Mesothelial cell of epicardium (in vitro differentiated cells): ENCODE results near the gene GLI2. TPM values are rescaled to one million over a fixed set of nuclear protein-coding genes. Genes with fewer than 3 reads are reported as not detected.

Experiments
- DNase-seq, 2 experiments: peaks; one replicate each; pipeline ENCODE4 v3.0.0; 2021; ENCODE audit warnings: low spot score in 2 of 2; ENCODE audit not compliant: unreplicated experiment in 2 of 2
- H3K27ac Mint-ChIP-seq: 2 replicates; pipeline ENCODE4 v1.8.0; 2021; ENCODE audit warnings: mixed read lengths
- H3K27me3 Mint-ChIP-seq: 2 replicates; pipeline ENCODE4 v1.8.0; 2021; ENCODE audit warnings: low read depth, mixed read lengths
- H3K36me3 Mint-ChIP-seq: 2 replicates; pipeline ENCODE4 v1.8.0; 2021; ENCODE audit warnings: mixed read lengths
- H3K4me1 Mint-ChIP-seq: 2 replicates; pipeline ENCODE4 v1.8.0; 2021; ENCODE audit warnings: mixed read lengths
- H3K4me3 Mint-ChIP-seq: 2 replicates; pipeline ENCODE4 v1.8.0; 2021; ENCODE audit warnings: mild to moderate bottlenecking, moderate library complexity, mixed read lengths
- H3K9me3 Mint-ChIP-seq: 2 replicates; pipeline ENCODE4 v1.8.0; 2021; ENCODE audit warnings: mixed read lengths
- CTCF ChIP-seq: fragments of 200-600 bp; sonication (generic); IDR thresholded peaks from one replicate; pipeline ENCODE4 v1.5.0; 2021; ENCODE audit warnings: antibody characterized with exemption; ENCODE audit not compliant: unreplicated experiment
- total RNA-seq: library from RNA; stranded (reverse); gene quantifications from 3 replicates; pipeline ENCODE4 v1.2.1, GENCODE V29; 2021

The GLI2 gene
- total RNA-seq, 1 donor from 2014 or later: 67.0 TPM

GRCh38 chr2:120769076-120769786 lies 33.6 kb downstream of the GLI2 start:
- Mint-ChIP-seq H3K4me1 (peaks cover 82% of the 10 kb centered on the region), H3K4me3 (no peak overlapping the region), H3K9me3 (no peaks in the 10 kb centered on the region), H3K36me3 (no peaks in the 10 kb centered on the region), H3K27me3 (no peaks in the 10 kb centered on the region), H3K27ac (no peak overlapping the region)
- no peak for TF ChIP-seq CTCF
- no peak for DNase-seq

DNA sequence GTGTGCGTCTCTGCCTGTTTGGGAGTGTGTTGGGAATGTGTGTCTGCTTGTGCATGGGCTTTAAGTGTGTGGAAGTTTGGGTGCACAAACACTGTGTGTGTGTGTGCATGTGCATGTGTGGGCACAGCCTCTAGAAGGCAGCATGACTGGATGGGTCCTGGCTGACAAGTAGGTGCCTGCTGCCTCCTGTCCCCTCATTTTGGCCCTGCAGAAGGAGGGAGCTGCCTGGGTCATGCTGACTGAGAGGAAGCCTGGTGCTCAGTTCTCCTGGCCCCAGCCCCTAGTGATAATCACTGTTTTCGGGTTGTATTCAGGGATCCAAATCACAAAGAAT lies 34.1 kb downstream of the GLI2 start:
- no peak for TF ChIP-seq CTCF
- no peaks in the 10 kb centered on the region for H3K36me3 Mint-ChIP-seq
- DNase-seq: no peak
- H3K27ac Mint-ChIP-seq: no peak overlapping the region
- no peak overlapping the region for H3K4me3 Mint-ChIP-seq
- H3K27me3 Mint-ChIP-seq: no peaks in the 10 kb centered on the region
- peaks cover 78% of the 10 kb centered on the region for H3K4me1 Mint-ChIP-seq
- H3K9me3 Mint-ChIP-seq: no peaks in the 10 kb centered on the region

- peaks cover 74% of the 10 kb centered on the region for H3K4me1 Mint-ChIP-seq
- no peak for TF ChIP-seq CTCF
- no peak for DNase-seq
- H3K27me3 Mint-ChIP-seq: no peaks in the 10 kb centered on the region
- H3K36me3 Mint-ChIP-seq: no peaks in the 10 kb centered on the region
- no peak overlapping the region for H3K4me3 Mint-ChIP-seq
- peak overlapping the region; percentile 40 for H3K27ac Mint-ChIP-seq
- H3K9me3 Mint-ChIP-seq: no peaks in the 10 kb centered on the region
Observed at GRCh38 chr2:120770176-120770575, 34.5 kb downstream of the GLI2 start.

- peaks cover 69% of the 10 kb centered on the region for H3K4me1 Mint-ChIP-seq
- H3K36me3 Mint-ChIP-seq: no peaks in the 10 kb centered on the region
- no peak for TF ChIP-seq CTCF
- H3K27me3 Mint-ChIP-seq: no peaks in the 10 kb centered on the region
- no peaks in the 10 kb centered on the region for H3K9me3 Mint-ChIP-seq
- peak overlapping the region; percentile 92 for H3K27ac Mint-ChIP-seq
- no peak for DNase-seq
- H3K4me3 Mint-ChIP-seq: no peak overlapping the region
Observed at GRCh38 chr2:120770641-120771040, 35.0 kb downstream of the GLI2 start.

DNA sequence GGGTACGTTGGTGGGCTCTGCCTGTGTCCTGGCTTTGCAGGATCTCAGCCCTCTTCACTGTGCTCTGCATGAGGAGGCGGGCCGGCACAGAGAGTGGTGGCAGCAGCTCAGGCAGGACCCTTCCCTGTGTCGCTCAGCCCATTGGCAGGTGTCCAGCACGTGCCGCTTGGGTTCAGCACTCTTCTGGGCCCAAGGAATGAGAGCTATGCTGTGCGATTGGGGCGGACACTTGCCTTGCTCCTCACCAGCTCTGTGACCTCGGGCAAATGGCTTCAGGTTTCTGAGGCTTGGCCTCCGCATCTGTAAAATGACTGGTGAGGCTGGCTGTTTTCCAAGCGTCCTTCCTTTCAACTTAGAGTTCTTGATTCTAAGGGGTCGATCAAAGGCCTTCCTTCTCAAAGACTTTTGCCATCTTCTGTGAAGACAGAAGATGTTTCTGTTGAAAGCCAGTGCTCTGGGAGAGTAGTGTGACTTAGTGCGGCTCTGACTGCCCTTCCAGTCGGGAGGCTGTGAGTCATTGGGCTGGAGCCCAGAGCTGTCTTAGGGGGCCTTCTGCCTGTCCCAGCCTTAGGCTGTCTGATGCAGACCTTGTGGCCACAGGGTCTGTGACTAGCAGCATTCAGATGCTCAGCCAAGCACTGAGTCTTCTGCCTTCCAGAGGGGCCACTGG lies 35.6 kb downstream of the GLI2 start:
- no peak for DNase-seq
- peaks cover 65% of the 10 kb centered on the region for H3K4me1 Mint-ChIP-seq
- H3K27ac Mint-ChIP-seq: peak overlapping the region; percentile 92

More for the DNA sequence above, 35.6 kb downstream of the GLI2 start:
- no peak for TF ChIP-seq CTCF
- Mint-ChIP-seq H3K9me3 (no peaks in the 10 kb centered on the region), H3K4me3 (peak overlapping the region; percentile 24), H3K36me3 (no peaks in the 10 kb centered on the region), H3K27me3 (no peaks in the 10 kb centered on the region)
